Measurements from ENCODE around the gene EEF1G. TPM values are rescaled to one million over a fixed set of nuclear protein-coding genes. Genes with fewer than 3 reads are reported as not detected.

EEF1G gene
- polyA plus RNA-seq, 2 of the 4 experiments (the other 2 are of a cell fraction), result 1,570 to 1,728 TPM

DNA sequence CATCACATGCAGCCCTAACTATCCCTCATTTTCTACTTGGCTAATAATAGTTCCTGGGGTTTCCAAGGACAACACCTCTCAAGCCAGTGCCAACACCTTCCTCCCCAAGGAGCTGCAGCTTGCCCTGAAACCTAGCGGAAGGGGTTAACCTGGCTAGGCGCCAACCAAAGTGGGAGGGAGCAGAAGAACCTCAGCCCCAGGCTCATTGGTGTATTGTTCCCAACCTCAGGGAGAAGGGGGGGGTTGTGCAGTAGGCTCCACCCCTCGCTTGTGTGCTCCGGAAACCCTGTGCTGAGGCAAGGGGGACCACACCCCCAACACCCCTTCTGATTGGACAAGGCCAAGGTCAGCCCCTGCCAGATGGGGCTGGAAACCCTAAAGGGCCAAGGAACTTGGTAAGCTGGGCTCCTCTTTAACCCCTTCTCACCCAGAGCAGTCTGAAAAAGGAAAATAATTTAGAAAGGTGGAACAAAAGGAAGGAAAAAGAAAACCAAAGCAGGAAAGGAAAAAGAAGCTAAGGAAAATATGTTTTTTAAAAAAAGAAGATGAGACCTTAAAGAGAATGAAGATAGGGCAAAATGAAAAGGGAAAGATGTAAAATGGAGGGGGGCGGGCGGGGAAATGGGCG, 25.5 kb upstream of the EEF1G start (continued):
- TF ChIP-seq, protein P1, sequence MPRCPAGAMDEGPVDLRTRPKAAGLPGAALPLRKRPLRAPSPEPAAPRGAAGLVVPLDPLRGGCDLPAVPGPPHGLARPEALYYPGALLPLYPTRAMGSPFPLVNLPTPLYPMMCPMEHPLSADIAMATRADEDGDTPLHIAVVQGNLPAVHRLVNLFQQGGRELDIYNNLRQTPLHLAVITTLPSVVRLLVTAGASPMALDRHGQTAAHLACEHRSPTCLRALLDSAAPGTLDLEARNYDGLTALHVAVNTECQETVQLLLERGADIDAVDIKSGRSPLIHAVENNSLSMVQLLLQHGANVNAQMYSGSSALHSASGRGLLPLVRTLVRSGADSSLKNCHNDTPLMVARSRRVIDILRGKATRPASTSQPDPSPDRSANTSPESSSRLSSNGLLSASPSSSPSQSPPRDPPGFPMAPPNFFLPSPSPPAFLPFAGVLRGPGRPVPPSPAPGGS (IDR thresholded peaks at IDR 0.05), result no peak
- TF ChIP-seq RARB (CRISPR knock-in tag; IDR thresholded peaks at IDR 0.05) (no peak), CHD4 (IDR thresholded peaks at IDR 0.05; ENCODE audit: borderline replicate concordance) (no peak), CBX2 (IDR thresholded peaks at IDR 0.05; ENCODE audit: borderline replicate concordance, low read depth) (no peak), GATA3 (IDR thresholded peaks at IDR 0.05; ENCODE audit: borderline replicate concordance) (0 out of 2 replicates have a peak, but pooled peaks have one; percentile 30), ZNF302 (CRISPR knock-in tag; IDR thresholded peaks at IDR 0.05) (no peak), JUN (IDR thresholded peaks at IDR 0.05) (peak in 1 of 2 experiments; percentile 30; a peak in 1 of 5 replicates), JUNB (IDR thresholded peaks at IDR 0.05) (no peak), MAFK (IDR thresholded peaks at IDR 0.05; ENCODE audit: partially characterized antibody) (no peak)
- TF ChIP-seq, protein P2, sequence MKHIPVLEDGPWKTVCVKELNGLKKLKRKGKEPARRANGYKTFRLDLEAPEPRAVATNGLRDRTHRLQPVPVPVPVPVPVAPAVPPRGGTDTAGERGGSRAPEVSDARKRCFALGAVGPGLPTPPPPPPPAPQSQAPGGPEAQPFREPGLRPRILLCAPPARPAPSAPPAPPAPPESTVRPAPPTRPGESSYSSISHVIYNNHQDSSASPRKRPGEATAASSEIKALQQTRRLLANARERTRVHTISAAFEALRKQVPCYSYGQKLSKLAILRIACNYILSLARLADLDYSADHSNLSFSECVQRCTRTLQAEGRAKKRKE (CRISPR knock-in tag; IDR thresholded peaks at IDR 0.05; ENCODE audit: low read depth), result no peak

DNA sequence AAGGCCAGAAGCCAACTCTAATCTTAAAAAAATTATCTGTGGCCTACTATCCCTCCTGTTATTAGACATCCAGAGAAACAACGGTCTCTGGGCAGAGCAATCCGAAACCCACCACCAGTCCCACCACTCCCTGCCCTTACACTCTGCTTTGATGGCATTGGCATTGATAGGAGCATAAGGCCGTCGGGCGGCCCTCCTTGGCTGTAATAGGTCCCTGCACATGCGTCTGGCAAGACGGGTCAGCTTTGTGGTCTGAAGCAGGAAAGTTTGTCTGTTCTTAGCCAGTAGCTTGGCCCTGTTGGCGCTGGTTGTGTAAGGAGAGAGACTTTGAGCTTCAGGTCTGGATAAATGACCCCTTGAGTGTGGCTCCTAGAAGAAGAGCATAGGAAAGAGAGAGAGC, 21.4 kb upstream of the EEF1G start:
- ChIA-PET POLR2A (no interaction called here), CTCF (interaction anchor here (1.4 to 4.9 kb wide), 11 partner anchors 9 to 200 kb away, joined by 3 to 32 read pairs (median 8); partner anchors contain the start of gene B3GAT3)
- WGBS (ENCODE audit: missing lambda C conversion rate), result 95% methylated on average over 8 of the region's 8 CpGs
- no peak for FAIRE-seq
- Histone ChIP-seq H3K9me3 (no peaks in the 10 kb centered on the region), H3K27ac (no peak overlapping the region), H3K4me1 (peaks cover 37% of the 10 kb centered on the region), H3K4me2 (no peak overlapping the region), H3K4me3 (no peak overlapping the region)
- TF ChIP-seq HEYL (CRISPR knock-in tag; IDR thresholded peaks at IDR 0.05) (no peak), TP53 (CRISPR knock-in tag; IDR thresholded peaks at IDR 0.05) (no peak), ZNF302 (CRISPR knock-in tag; IDR thresholded peaks at IDR 0.05) (no peak), ZFP36 (IDR thresholded peaks at IDR 0.05; ENCODE audit: borderline replicate concordance, partially characterized antibody) (no peak), CHD4 (IDR thresholded peaks at IDR 0.05; ENCODE audit: borderline replicate concordance) (no peak), ZSCAN20 (CRISPR knock-in tag; IDR thresholded peaks at IDR 0.05) (no peak)
- TF ChIP-seq, protein P1 (IDR thresholded peaks at IDR 0.05), result no peak
- ATAC-seq, result no peak
- DNase-seq (ENCODE audit: low read depth in 1 of 2, low spot score in 1 of 2), result no peak

DNA sequence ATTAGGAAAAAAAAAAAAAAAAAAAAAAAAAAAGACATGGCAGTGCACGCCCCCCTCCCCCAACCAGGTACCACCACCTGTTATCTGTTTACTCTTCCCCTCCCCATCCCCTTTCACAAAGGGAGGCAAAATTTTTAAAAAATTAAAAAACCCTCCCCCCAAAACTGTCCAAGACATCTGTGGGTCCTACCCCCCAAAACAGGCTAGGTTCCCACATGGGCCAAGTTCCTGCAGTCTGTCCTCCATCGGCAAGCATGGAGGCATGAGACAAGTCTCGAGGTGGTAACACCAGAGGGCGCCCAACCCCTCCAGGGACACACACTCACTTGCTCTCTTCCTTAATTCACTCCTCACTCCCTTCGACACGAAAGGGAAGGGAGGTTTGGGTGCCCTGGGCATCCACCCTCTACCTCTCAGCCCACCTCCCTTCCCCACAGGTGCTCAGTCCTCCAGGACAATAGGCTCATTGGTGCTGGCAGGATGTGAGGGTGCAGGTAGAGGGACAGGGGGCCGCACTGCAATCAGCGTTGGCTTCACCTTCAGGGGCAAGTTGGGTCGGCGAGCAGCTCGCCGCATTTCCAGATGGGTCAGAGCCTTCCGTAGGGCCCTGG, 19.8 kb upstream of the EEF1G start:
- FAIRE-seq (no peak), DNase-seq (ENCODE audit: low read depth in 1 of 2, low spot score in 1 of 2) (peak; percentile 77 to 88), ATAC-seq (peak; percentile 49 to 67; a peak in 5 of 6 replicates)
- POLR2A ChIA-PET, result interaction anchor here (1.3 to 3.8 kb wide), 3 partner anchors 7 to 248 kb away, joined by 4 to 75 read pairs (median 49); partner anchors contain the start of genes C11orf98, CSKMT and MTA2
- H3K4me2 ChIP-seq, result no peak overlapping the region
- no peak overlapping the region for H3K27ac ChIP-seq
- H3K4me1 ChIP-seq, result peaks cover 37% of the 10 kb centered on the region
- H3K9me3 ChIP-seq, result no peaks in the 10 kb centered on the region
- WGBS (ENCODE audit: missing lambda C conversion rate), result 60% methylated on average over 13 of the region's 13 CpGs
- H3K4me3 ChIP-seq, result no peak overlapping the region
- CTCF ChIA-PET, result interaction anchor here (0.8 to 4.9 kb wide), 21 partner anchors 8 to 269 kb away, joined by 3 to 32 read pairs (median 5); partner anchors contain the start of genes B3GAT3, EML3 and ROM1
- TF ChIP-seq KDM5A (IDR thresholded peaks at IDR 0.05), result no peak
- TF ChIP-seq RAD21 (conservative IDR thresholded peaks at IDR 0.05 in 1 of 2, IDR thresholded peaks at IDR 0.05 in 1 of 2), result peak; percentile 56 to 58; a peak in 4 of 5 replicates
- peak; percentile 47; the same call in 2 of the 3 replicates for TF ChIP-seq SMC3 (IDR thresholded peaks at IDR 0.05)
- TF ChIP-seq, protein P3, sequence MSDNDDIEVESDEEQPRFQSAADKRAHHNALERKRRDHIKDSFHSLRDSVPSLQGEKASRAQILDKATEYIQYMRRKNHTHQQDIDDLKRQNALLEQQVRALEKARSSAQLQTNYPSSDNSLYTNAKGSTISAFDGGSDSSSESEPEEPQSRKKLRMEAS (IDR thresholded peaks at IDR 0.05), result 0 out of 2 replicates have a peak, but pooled peaks have one; percentile 46
- no peak for TF ChIP-seq RNF2 (IDR thresholded peaks at IDR 0.05; ENCODE audit: borderline replicate concordance, low read depth)
- TF ChIP-seq, protein P4, sequence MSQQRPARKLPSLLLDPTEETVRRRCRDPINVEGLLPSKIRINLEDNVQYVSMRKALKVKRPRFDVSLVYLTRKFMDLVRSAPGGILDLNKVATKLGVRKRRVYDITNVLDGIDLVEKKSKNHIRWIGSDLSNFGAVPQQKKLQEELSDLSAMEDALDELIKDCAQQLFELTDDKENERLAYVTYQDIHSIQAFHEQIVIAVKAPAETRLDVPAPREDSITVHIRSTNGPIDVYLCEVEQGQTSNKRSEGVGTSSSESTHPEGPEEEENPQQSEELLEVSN (IDR thresholded peaks at IDR 0.05; ENCODE audit: borderline replicate concordance, low read depth), result no peak
- no peak for TF ChIP-seq FOSB (CRISPR knock-in tag; IDR thresholded peaks at IDR 0.05)
- TF ChIP-seq, protein P1 (IDR thresholded peaks at IDR 0.05), result no peak
- TF ChIP-seq, protein P2 (CRISPR knock-in tag; IDR thresholded peaks at IDR 0.05; ENCODE audit: low read depth), result no peak
- no peak for TF ChIP-seq EHF (CRISPR knock-in tag; IDR thresholded peaks at IDR 0.05)
- TF ChIP-seq EP300 (IDR thresholded peaks at IDR 0.05), result no peak
- no peak for TF ChIP-seq RARB (CRISPR knock-in tag; IDR thresholded peaks at IDR 0.05)
- TF ChIP-seq GATA3 (IDR thresholded peaks at IDR 0.05; ENCODE audit: borderline replicate concordance), result no peak
- no peak for TF ChIP-seq TP53 (CRISPR knock-in tag; IDR thresholded peaks at IDR 0.05)
- TF ChIP-seq TFCP2L1 (CRISPR knock-in tag; IDR thresholded peaks at IDR 0.05), result no peak
- no peak for TF ChIP-seq HEYL (CRISPR knock-in tag; IDR thresholded peaks at IDR 0.05)
- no peak for TF ChIP-seq RCOR1 (IDR thresholded peaks at IDR 0.05; ENCODE audit: low read depth, low read length)
- TF ChIP-seq HDAC2 (IDR thresholded peaks at IDR 0.05), result no peak
- no peak for TF ChIP-seq ZSCAN20 (CRISPR knock-in tag; IDR thresholded peaks at IDR 0.05)

Data from A549 (cell line).